KBM-7 (cell line): ENCODE data around the gene HLTF.

Experiments
- DNase-seq: peaks from one replicate; pipeline ENCODE4 v3.0.0-alpha.2; 2015
- in situ Hi-C: fragments of 300-500 bp; cut with MboI; formaldehyde crosslinking; loops from 2 replicates; pipeline ENCODE4 v1.14.3; 2020; ENCODE audit warnings: low sequenced_read_pairs, low pct_unique_long_range_greater_than_20kb, mixed read lengths

Gene HLTF

DNA sequence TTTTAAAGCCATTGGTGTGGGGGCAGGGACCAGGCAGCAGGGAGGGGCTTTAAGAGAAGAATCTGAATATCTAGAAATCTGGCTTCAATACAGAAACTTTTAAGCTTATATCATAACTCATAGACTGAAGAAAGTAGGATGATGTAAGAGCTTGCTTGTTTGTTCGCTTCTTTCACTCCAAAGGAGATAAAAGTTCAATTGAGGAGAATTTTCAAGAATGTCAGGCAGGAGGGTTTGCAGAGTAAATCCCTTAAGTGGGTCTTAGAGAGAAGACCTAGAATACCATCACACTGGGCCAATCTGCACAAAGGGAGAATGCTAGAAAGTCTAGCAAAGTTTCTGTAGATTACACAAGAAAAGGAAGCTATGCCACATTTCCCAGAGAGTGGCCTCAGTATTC is 4.1 kb upstream of the HLTF start:
- in situ Hi-C loops = no loop called here
- no peak for DNase-seq

DNA sequence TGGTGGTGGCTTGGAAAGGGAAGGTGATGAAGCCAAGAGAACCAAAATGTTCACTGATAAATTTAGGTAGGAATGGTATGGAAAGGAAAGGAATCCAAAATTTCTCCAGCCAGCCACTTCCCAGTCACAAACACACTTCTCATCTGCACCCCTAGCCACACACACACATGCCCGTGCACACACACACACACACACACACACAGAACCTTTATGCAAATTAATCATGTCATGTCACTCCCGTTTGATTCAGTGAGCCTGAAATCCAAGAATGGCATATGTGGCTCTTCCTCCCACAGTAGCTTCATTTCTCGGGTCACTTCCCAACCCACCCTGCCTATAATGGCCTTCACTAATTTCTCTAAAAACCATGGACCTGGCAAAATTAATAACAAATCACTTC is 3.1 kb upstream of the HLTF start:
- in situ Hi-C loops = no loop called here
- DNase-seq = no peak

DNA sequence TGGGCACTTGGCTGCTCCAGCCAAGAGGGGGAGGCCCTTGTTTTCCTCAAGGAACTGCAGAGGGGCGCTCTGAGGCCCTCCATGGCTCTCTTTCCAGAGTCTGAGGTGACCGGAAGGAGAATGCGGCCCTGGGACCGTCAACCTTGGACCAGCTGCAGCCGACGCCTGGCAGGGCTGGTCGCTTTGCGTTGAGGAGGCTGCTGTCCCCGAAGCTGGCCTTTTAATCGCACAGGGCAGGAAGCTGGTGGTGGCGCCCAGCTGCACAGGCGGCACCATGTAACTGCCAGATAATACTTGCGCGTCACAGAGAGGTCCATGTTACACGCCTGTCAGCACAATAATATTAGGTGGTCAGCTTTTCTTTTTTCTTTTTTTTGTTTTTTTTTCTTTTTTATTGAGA is 875 bp upstream of the HLTF start:
- DNase-seq = no peak
- in situ Hi-C loops = no loop called here

DNA sequence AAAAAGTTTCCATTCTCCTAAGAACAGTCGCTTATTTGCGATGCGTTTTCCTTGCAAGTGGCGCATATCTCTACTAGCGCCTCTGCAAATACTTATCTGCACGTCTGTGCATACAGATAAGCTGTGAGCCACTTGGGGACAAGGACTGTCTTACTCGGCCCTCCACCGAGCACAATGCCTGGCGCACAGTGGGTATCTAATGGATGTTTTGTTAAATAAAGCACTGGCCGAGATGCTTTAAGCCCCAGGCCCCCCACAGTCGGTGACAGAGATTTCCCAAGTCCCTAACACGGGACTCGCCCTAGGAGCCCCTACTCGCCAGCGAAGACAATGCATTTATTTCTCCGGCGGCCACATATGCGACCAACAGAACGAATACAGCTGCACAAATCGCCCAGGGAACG is 503 bp downstream of the HLTF start:
- peak; percentile 66 for DNase-seq
- in situ Hi-C loops = no loop called here

GRCh38 chr3:149081772-149082171 is 4.6 kb downstream of the HLTF start:
- in situ Hi-C loops = no loop called here

GRCh38 chr3:149080699-149081091 is 5.6 kb downstream of the HLTF start:
- DNase-seq = no peak
- in situ Hi-C loops = no loop called here

More at GRCh38 chr3:149081772-149082171, 4.6 kb downstream of the HLTF start:
- no peak for DNase-seq

GRCh38 chr3:149080011-149080698 is 6.2 kb downstream of the HLTF start:
- in situ Hi-C loops = no loop called here

DNA sequence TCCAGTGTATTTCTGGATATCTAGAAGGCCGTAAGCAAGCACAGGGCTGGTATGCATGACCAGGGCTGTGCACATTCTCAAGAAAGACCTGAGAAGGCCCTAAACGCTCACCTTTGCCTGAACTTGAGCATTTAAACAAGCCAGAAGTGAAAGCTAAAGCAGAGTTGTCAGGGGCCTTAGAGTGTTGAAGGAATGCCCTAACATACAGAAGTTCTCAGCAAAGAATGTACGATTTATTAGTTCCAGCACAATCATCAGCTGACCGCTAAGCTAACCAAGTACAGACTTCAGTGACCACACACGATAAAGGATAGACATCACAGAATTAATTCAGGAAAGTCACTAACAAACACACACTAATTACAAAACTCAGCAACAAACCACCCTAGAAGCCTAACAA is 8.7 kb downstream of the HLTF start:
- no peak for DNase-seq
- in situ Hi-C loops = no loop called here

More at GRCh38 chr3:149080011-149080698, 6.2 kb downstream of the HLTF start:
- DNase-seq = no peak

- DNase-seq = no peak
- in situ Hi-C loops = no loop called here
Measured at GRCh38 chr3:149067883-149068282, 18.4 kb downstream of the HLTF start.

- in situ Hi-C loops = no loop called here
- DNase-seq = no peak
Measured at GRCh38 chr3:149061776-149062175, 24.6 kb downstream of the HLTF start.

DNA sequence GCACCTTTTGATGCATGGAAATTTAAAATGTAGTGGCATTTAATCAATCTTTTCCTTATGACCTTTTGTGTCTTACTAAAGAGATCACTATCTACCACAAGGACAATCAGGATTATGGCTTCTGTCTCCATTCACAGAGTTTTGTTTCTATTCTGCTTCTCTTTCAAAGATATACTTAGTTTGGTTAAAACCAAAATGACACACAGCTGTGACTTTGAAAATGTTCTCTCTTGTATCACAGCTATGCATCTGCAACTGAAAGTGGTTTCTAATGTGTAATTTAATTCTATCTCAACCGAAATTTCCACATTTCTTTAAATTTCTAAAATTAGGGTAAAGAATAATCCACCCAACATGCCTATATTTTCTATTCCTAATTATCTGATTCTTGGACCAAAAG is 27.7 kb downstream of the HLTF start:
- DNase-seq = no peak
- in situ Hi-C loops = no loop called here

- in situ Hi-C loops = no loop called here
- no peak for DNase-seq
Measured at GRCh38 chr3:149058198-149058597, 28.1 kb downstream of the HLTF start.

- in situ Hi-C loops = no loop called here
- DNase-seq = no peak
Measured at GRCh38 chr3:149055575-149055974, 30.8 kb downstream of the HLTF start.

DNA sequence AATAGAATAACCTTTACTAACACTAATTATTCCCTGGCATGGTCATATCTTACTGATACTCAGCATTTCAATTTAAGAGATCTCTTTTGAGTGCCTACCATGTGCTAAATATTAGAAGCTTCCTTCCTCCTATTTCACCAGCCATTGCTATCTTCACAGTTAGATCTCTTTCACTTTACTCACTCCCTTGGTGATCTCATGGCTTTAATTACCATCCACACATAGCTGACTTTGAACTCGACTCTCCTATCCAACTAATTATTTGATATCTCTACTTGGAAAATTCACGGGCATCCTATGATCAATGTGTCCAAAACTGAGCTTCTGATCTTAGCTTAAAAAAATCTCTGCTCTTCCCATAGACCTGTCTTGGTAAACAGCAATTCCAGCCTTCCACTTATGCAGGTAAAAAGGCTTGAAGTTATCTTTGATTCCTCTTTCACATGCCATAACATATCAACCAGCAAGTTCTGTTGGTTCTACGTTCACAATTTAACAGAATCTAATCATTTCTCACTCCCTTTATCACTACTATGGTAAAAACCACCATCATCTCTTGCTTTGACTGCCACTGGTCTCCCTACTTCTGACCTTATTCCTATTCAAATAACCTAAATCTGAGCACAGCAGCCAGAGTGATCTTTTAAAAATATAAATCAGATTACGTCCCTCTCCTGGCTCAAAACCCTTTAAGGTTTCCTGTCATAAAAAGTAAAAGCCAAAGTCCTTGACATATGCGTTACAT is 41.8 kb downstream of the HLTF start:
- in situ Hi-C loops = no loop called here
- no peak for DNase-seq

- in situ Hi-C loops = no loop called here
- no peak for DNase-seq
Measured at GRCh38 chr3:149042789-149043386, 43.4 kb downstream of the HLTF start.

DNA sequence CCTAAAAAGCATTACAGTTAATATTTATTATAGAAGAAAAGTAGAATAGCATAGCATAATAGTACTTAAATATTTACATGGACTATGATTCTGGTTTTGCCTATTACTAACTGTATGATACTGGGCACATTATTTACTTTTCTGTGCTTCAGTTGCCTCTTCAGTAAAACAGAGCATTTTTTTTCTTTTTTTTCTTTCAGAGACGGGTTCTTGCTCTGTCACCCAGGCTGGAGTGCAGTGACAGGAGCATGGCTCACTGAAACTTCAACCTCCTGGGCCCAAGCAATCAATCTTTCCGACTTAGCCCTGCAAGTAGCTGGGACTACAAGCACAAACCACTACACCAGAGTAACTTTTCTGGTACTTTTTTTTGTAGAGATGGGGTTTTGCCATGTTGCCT is 48.0 kb downstream of the HLTF start:
- no peak for DNase-seq
- in situ Hi-C loops = no loop called here

DNA sequence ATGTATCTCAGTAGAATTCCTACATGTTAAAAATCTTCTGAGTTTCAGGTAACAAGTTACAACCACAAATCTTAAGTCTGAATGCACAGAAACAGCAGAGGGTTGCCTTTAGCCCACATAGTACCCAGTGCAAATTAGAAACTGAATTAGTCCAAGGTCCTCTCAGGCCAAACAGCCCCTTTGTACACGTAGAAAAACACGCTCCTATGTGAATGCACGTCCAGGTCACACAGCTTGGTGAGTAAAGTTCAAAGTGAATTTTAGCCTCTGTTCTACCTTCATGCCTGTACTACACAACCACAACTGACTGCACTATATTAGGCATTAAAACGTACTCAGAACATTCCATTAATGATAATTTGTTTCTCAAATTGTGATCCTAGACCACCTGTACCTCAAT is 48.6 kb downstream of the HLTF start:
- in situ Hi-C loops = no loop called here
- DNase-seq = no peak

DNA sequence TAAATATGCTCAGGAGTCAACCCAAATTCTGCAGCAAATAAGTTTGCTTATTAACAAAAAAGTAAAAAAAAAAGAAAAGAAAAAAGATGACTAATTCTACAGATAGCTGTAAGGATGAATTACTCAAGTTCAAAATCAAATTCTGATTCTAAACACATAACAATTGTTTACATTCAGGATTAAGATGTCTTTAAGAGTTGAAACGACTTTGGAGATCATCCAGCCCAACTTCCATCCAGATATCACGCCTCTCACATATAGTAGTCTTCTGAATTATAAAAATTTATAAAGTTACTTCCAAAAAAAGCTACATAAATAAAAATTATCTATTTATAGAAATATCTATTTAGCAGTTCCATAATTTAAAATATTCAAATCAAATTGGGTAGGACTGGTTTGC is 55.2 kb downstream of the HLTF start:
- no peak for DNase-seq
- in situ Hi-C loops = no loop called here

DNA sequence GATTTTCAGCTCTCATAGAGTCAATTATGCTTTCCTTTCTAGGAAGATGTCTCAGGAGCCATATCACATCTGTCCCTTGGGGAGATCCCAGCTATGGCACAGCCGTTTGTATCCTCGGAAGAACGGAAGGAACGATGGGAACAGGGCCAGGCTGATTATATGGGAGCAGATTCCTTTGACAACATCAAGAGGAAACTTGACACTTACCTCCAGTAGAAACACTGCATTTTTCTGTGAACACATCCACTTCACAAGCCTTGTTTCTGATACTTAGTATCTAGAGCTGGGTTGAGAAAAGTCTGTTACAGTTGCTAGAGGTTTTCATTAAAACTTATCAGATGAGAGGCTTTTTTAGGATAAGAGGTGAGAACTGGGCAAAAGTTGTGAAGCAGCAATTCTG is 59.6 kb downstream of the HLTF start:
- DNase-seq = no peak
- in situ Hi-C loops = no loop called here

DNA sequence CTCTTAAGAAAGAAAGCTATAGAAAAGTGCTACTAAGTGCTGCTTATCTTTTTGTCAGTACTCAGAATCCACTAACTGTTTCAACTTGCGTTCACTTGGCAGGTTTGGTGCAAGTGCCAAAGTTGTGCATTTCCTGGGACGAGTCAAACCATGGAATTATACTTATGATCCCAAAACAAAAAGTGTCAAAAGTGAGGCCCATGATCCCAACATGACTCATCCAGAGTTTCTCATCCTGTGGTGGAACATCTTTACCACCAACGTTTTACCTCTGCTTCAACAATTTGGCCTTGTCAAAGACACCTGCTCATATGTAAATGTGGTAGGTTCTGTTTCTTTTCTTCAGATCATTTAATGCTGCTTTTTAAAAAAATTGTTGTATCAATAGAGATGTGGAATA is 62.4 kb downstream of the HLTF start:
- no peak for DNase-seq
- in situ Hi-C loops = no loop called here

GRCh38 chr3:149021830-149022229 is 64.5 kb downstream of the HLTF start:
- in situ Hi-C loops = no loop called here
- no peak for DNase-seq
